ENCODE measurements around the gene UVRAG. TPM values are rescaled to one million over a fixed set of nuclear protein-coding genes. Genes with fewer than 3 reads are reported as not detected.

Gene UVRAG
- total and polyA plus RNA-seq, 4 donors = 4.4 to 15.1 (median 10.0) TPM

GRCh38 chr11:76131671-76132631 lies 316.9 kb downstream of the UVRAG start:
- DNase-seq (ENCODE audit: low spot score) = no peak
- H3K4me1 ChIP-seq (ENCODE audit: control insufficient read depth in 4 of 4, insufficient read depth in 4 of 4, low read length in 3 of 4) = peaks cover 0 to 3% (median 0%) of the 10 kb centered on the region in 4 donors
- WGBS = 81% methylated on average over 6 of the region's 6 CpGs
- H3K27me3 ChIP-seq (ENCODE audit: control insufficient read depth in 4 of 4, insufficient read depth in 4 of 4, low read length in 3 of 4) = no peaks in the 10 kb centered on the region
- no peaks in the 10 kb centered on the region for H3K9me3 ChIP-seq (ENCODE audit: control insufficient read depth in 4 of 4, low read length in 3 of 4)
- H3K27ac ChIP-seq (ENCODE audit: low read depth in 1 of 2, low read length in 2 of 2) = no peak overlapping the region
- H3K4me3 ChIP-seq (ENCODE audit: low read depth in 1 of 3, low read length in 3 of 3) = no peak overlapping the region
- H3K36me3 ChIP-seq (ENCODE audit: control insufficient read depth in 4 of 4, insufficient read depth in 3 of 4, low read depth in 1 of 4, low read length in 3 of 4) = peaks cover 0 to 4% (median 0%) of the 10 kb centered on the region in 4 donors
- TF ChIP-seq YY1 (IDR thresholded peaks at IDR 0.05) = no peak
- peak; percentile 26 for TF ChIP-seq NR2F2 (IDR thresholded peaks at IDR 0.05)
- H3K9ac ChIP-seq (ENCODE audit: low read depth in 1 of 2, low read length in 2 of 2) = no peak overlapping the region

- TF ChIP-seq EGR1 (IDR thresholded peaks at IDR 0.05; ENCODE audit: low read depth in 2 of 2) (no peak), RXRA (IDR thresholded peaks at IDR 0.05) (no peak), FOXA2 (IDR thresholded peaks at IDR 0.05) (no peak), JUND (IDR thresholded peaks at IDR 0.05) (no peak), TAF1 (conservative IDR thresholded peaks at IDR 0.05) (no peak), NR2F2 (IDR thresholded peaks at IDR 0.05) (no peak), GABPA (IDR thresholded peaks at IDR 0.05 in 1 of 2, conservative IDR thresholded peaks at IDR 0.05 in 1 of 2) (no peak), ATF3 (IDR thresholded peaks at IDR 0.05) (no peak), RAD21 (IDR thresholded peaks at IDR 0.05) (no peak), SP1 (IDR thresholded peaks at IDR 0.05) (no peak), YY1 (IDR thresholded peaks at IDR 0.05) (no peak)
- TF ChIP-seq, protein P1, sequence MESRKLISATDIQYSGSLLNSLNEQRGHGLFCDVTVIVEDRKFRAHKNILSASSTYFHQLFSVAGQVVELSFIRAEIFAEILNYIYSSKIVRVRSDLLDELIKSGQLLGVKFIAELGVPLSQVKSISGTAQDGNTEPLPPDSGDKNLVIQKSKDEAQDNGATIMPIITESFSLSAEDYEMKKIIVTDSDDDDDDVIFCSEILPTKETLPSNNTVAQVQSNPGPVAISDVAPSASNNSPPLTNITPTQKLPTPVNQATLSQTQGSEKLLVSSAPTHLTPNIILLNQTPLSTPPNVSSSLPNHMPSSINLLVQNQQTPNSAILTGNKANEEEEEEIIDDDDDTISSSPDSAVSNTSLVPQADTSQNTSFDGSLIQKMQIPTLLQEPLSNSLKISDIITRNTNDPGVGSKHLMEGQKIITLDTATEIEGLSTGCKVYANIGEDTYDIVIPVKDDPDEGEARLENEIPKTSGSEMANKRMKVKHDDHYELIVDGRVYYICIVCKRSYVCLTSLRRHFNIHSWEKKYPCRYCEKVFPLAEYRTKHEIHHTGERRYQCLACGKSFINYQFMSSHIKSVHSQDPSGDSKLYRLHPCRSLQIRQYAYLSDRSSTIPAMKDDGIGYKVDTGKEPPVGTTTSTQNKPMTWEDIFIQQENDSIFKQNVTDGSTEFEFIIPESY (IDR thresholded peaks at IDR 0.05) = no peak
- TF ChIP-seq, protein P2, sequence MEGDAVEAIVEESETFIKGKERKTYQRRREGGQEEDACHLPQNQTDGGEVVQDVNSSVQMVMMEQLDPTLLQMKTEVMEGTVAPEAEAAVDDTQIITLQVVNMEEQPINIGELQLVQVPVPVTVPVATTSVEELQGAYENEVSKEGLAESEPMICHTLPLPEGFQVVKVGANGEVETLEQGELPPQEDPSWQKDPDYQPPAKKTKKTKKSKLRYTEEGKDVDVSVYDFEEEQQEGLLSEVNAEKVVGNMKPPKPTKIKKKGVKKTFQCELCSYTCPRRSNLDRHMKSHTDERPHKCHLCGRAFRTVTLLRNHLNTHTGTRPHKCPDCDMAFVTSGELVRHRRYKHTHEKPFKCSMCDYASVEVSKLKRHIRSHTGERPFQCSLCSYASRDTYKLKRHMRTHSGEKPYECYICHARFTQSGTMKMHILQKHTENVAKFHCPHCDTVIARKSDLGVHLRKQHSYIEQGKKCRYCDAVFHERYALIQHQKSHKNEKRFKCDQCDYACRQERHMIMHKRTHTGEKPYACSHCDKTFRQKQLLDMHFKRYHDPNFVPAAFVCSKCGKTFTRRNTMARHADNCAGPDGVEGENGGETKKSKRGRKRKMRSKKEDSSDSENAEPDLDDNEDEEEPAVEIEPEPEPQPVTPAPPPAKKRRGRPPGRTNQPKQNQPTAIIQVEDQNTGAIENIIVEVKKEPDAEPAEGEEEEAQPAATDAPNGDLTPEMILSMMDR (IDR thresholded peaks at IDR 0.05; ENCODE audit: low read depth, low read length, missing input control) = no peak
- TF ChIP-seq, protein P3, sequence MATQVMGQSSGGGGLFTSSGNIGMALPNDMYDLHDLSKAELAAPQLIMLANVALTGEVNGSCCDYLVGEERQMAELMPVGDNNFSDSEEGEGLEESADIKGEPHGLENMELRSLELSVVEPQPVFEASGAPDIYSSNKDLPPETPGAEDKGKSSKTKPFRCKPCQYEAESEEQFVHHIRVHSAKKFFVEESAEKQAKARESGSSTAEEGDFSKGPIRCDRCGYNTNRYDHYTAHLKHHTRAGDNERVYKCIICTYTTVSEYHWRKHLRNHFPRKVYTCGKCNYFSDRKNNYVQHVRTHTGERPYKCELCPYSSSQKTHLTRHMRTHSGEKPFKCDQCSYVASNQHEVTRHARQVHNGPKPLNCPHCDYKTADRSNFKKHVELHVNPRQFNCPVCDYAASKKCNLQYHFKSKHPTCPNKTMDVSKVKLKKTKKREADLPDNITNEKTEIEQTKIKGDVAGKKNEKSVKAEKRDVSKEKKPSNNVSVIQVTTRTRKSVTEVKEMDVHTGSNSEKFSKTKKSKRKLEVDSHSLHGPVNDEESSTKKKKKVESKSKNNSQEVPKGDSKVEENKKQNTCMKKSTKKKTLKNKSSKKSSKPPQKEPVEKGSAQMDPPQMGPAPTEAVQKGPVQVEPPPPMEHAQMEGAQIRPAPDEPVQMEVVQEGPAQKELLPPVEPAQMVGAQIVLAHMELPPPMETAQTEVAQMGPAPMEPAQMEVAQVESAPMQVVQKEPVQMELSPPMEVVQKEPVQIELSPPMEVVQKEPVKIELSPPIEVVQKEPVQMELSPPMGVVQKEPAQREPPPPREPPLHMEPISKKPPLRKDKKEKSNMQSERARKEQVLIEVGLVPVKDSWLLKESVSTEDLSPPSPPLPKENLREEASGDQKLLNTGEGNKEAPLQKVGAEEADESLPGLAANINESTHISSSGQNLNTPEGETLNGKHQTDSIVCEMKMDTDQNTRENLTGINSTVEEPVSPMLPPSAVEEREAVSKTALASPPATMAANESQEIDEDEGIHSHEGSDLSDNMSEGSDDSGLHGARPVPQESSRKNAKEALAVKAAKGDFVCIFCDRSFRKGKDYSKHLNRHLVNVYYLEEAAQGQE (IDR thresholded peaks at IDR 0.05) = no peak
- Histone ChIP-seq H3K36me3 (ENCODE audit: control insufficient read depth in 4 of 4, insufficient read depth in 3 of 4, low read depth in 1 of 4, low read length in 3 of 4) (peaks cover 0 to 4% (median 0%) of the 10 kb centered on the region in 4 donors), H3K4me3 (ENCODE audit: low read depth in 1 of 3, low read length in 3 of 3) (no peak overlapping the region), H3K27me3 (ENCODE audit: control insufficient read depth in 4 of 4, insufficient read depth in 4 of 4, low read length in 3 of 4) (no peaks in the 10 kb centered on the region), H3K27ac (ENCODE audit: low read depth in 1 of 2, low read length in 2 of 2) (no peak overlapping the region), H3K4me1 (ENCODE audit: control insufficient read depth in 4 of 4, insufficient read depth in 4 of 4, low read length in 3 of 4) (peaks cover 0 to 1% (median 0%) of the 10 kb centered on the region in 4 donors), H3K9ac (ENCODE audit: low read depth in 1 of 2, low read length in 2 of 2) (no peak overlapping the region), H3K9me3 (ENCODE audit: control insufficient read depth in 4 of 4, low read length in 3 of 4) (no peaks in the 10 kb centered on the region)
- DNase-seq (ENCODE audit: low spot score) = no peak
- over 99% methylated on average over 3 of the region's 3 CpGs for WGBS
Measured at GRCh38 chr11:76134239-76134638, 319.2 kb downstream of the UVRAG start.
